Measurements from ENCODE around the gene UTF1.
"Not testable (repeated sequence)": the region's sequence is repeated elsewhere in the genome, so short reads cannot be mapped to it uniquely, and the experiment has no call there.

UTF1 gene

DNA sequence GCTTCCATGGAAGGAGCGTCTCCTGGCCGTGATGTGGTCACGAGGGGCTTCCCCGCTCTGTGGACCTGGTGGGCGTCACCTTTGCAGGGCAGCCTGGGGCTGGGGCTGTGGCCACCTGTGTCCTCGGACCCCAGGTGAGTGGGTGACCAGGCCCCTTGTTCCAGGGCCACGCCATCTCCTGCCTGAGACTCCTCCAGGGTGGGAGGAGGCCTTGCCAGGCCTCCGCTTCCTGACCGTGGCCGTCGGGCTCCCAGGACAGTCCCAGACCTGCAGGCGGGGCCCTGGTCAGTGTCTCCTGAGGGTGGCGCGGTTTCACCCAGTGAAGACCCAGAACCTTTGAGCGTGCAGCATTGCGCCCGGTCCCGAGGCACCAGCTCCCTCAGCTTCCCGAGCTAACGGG is 20.4 kb upstream of the UTF1 start:
- DNase-seq (ENCODE audit: low read depth in 3 of 3): no peak

DNA sequence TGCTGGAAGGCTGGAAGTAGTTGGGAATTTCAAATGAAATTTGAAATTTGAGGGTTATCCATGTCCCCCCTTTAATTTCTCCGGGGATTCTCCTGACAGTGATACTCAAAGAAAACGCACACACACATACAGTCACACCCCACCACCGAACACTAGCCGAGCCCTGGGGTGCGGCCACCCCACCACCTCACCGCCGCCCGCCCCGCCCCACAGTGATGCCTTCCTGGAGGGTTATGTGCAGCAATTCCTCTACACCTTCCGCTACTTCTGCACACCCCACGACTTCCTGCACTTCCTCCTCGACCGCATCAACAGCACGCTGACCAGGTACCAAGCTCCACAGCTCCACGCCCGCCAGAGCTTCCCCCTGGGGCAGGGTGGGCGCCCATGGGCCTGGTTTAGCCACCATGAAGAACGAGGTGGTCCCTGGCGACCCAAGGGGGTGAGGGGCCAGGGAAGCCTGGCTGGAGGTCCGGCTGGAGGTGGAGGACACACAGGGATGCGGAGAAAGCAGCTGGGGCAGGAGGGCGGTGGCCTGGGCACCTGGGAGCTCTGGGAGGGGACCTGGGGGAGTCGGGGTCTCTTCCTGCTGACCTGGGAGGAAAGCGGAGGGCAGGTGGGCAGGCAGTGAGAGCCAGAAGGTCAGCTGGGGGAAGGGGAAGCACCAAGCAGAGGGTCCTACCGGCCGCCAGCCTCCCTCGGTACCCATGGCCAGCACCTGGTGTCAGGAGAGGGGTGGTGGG is 19.4 kb upstream of the UTF1 start:
- no peak for DNase-seq (ENCODE audit: low read depth in 3 of 3)

DNA sequence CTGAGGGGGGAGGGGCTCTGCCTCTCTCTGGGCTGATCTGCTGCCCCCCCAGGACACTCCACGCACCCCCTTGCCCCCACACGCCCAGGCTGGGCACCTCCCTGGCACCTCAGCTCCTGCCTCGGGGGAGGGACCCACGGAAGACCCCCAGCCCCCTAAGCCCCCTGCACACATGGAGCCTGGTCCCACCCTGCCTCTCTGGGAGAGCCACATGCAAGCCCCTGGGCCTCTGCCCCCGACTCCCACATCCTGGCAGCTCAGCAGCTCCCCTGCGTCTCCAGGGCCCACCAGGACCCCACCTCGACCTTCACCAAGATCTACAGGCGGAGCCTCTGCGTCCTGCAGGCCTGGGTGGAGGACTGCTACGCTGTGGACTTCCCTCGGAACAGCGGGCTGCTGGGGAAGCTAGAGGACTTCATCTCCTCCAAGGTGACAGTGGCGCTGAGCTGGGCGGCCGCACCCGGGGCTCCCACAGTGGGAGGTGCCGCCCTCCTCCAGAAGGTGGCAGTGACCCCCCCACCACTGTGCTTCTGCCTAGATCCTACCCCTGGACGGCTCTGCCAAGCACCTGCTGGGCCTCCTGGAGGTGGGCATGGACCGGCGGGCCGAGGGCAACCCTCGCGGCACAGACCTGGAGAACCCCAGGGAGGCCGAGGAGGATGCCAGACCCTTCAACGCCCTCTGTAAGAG is 18.7 kb upstream of the UTF1 start:
- no peak for DNase-seq (ENCODE audit: low read depth in 3 of 3)

DNA sequence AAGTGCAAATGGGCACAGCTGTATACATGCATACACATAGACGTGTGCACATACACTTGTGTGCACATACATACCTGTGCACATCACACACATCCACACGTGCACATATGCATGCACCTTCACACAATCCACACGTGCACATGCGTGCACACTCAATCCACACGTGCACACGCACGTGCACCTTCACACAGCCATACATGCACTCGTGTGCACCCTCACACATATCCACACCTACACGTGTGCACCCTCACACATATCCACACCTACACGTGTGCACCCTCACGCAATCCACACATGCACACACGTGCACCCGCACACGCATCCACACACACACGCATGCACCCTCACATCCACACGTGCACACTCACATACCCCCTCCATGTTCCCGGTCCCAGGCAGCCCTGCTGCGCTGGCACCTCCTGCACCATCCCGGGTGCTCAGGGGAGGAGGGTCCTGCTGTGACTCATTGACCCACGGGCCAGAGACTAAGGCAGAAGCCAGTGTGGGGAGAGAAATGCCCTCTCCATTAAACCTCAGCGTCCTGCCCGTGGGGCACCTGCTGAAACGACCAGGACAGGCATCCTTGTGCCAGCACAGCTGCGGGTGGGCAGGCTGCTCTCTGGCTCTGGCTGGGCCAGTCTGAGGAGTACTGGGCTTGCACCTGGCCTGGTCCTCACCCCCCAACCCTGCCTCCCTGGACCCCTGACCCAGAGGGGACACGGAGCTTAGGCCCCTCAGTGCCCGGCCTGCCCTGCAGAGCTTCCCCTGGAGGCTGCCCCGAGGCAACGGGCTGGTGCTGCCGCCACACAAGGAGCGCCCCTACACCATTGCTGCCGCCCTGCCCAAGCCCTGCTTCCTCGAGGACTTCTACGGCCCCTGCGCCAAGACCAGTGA is 17.8 kb upstream of the UTF1 start:
- DNase-seq (ENCODE audit: low read depth in 3 of 3): no peak

GRCh38 chr10:133212853-133213494 is 17.0 kb upstream of the UTF1 start:
- DNase-seq (ENCODE audit: low read depth in 3 of 3): no peak

- DNase-seq (ENCODE audit: low read depth in 3 of 3): no peak
These were observed 16.2 kb upstream of the UTF1 start for GRCh38 chr10:133213641-133214467.

- DNase-seq (ENCODE audit: low read depth in 3 of 3): no peak
These were observed 15.3 kb upstream of the UTF1 start for GRCh38 chr10:133214468-133215410.

DNA sequence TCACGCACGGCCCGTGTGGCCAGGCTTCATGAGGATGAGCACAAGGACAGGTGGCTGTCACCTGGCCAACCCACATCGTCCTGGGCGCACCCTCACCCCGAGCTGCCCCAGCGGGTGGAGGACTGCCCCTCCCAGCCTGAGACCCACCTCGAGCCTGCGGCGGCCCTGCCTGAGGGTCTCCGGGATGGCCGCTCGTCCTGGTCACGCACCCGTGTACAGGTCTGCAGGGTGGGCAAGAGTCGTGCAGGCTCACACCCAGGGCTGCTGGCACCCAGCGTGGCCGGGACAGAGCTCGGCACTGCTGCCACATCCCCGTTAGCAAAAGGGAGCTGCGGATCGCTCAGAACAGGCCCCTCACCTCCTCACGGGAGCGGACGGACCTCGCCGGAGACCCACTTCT is 14.4 kb upstream of the UTF1 start:
- no peak for DNase-seq (ENCODE audit: low read depth in 3 of 3)

GRCh38 chr10:133216776-133217175 is 13.2 kb upstream of the UTF1 start:
- DNase-seq (ENCODE audit: low read depth in 3 of 3): no peak

DNA sequence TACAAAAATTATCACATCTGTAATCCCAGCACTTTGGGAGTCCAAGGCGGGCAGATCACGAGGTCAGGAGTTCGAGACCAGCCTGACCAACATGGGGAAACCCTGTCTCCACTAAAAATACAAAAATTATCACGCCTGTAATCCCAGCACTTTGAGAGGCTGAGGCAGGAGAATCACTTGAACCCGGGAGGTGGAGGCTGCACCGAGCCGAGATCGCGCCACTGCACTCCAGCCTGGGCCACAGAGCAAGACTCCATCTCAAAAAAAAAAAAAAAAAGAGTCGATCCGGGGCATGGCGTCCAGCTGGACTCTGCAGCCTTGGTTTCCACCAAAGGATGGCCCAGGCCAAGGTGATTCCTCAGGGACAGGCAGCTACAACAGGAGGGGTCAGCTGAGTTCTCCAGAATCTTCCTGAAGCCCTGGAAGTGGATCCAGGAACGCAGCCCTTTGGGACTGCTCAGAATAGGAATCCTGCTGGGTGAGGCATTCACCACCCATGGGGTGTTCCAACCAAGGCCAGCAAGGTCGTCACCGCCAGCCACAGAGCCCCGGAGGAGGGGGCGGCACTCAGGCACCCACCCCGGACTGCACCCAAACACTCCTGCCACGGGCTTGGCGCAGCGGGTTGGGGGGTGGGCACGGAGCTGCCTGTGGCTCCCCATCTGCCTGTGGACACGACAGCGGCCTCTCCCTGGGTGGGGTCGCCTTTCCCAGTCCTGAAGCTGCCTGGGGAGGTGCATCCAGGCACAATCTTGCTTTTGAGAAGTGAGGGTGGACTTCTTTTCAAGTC is 12.0 kb upstream of the UTF1 start:
- DNase-seq (ENCODE audit: low read depth in 3 of 3): no peak

DNA sequence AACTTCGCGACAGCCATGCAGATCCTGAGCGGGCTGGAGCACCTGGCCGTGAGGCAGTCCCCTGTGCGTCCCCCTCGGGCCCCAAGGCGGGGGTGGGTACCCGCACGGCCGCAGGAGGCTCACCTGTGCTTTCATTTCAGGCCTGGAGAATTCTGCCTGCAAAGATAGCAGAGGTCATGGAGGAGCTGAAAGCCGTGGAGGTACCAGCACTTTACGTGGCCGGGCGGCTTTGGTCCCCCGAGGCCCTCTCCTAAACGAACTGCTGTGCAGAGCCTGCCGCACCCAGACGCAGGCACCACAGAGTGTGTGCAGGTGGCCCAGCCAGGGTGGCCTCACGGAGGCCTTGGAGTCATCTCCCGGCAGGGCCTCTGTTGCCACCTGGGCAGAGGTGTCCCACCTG is 11.1 kb upstream of the UTF1 start:
- DNase-seq (ENCODE audit: low read depth in 3 of 3): no peak

DNA sequence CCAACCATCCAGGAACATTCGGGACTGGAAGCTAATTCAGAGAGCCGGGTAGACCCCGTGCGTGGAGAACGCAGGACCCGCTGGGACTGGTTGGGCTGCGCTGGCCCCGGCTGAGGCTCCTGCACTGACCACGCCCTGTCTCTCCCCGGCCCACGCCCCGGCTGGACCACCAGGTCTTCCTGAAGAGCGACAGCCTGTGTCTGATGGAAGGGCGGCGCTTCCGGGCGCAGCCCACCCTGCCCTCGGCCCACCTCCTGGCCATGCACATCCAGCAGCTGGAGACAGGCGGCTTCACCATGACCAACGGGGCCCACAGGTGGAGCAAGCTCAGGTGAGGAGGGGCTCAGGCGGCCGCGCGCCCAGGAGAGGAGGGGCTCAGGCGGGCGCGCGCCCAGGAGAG is 10.2 kb upstream of the UTF1 start:
- DNase-seq (ENCODE audit: low read depth in 3 of 3): no peak

DNA sequence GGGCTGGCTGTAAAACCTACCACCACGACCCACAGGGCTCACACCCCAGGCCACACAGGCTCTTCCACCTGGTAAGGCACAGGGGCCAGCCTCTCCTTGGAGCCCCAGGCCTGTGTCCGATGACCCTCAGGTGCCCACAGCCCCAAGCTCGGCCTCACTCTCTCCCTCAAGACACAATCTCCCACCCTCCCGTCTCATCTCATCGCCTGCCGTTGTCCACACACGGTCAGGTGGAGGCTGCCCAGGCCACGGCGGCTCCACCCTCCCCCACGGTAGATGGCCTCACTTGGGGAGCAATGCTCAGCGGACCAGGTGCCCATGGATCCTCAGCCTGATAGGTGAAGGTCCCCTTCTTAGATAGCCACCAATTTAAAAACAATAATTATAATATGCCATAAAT is 8.7 kb upstream of the UTF1 start:
- no peak for DNase-seq (ENCODE audit: low read depth in 3 of 3)

- DNase-seq (ENCODE audit: low read depth in 3 of 3): not testable (repeated sequence)
These were observed 8.3 kb upstream of the UTF1 start for GRCh38 chr10:133221756-133222155.

GRCh38 chr10:133224076-133224475 is 5.9 kb upstream of the UTF1 start:
- DNase-seq (ENCODE audit: low read depth in 3 of 3): no peak

GRCh38 chr10:133224756-133225372 is 5.2 kb upstream of the UTF1 start:
- DNase-seq (ENCODE audit: low read depth in 3 of 3): no peak

DNA sequence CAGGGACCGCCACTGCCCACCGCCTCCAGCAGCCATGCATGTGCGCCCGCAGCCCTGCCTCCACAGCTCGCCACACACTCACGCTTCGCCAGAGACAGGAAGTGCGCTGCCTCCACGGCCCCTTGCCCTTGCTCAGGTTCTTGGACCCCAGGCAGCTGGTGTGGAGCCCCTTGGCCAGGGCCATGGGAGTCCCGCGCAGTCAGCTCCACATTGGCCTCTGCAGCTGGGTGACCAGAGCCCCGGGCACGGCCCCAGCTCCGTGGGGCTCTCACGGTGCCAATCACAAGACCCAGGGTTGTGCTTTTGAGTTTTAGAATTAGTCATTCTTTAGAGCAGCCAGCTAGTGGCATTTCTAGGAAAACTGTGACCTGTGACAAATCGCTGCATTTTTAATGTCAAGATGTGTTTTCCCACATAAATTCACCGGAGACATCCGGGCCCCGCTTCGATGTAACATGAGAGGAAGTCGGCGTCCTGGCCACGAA is 4.3 kb upstream of the UTF1 start:
- DNase-seq (ENCODE audit: low read depth in 3 of 3): no peak

DNA sequence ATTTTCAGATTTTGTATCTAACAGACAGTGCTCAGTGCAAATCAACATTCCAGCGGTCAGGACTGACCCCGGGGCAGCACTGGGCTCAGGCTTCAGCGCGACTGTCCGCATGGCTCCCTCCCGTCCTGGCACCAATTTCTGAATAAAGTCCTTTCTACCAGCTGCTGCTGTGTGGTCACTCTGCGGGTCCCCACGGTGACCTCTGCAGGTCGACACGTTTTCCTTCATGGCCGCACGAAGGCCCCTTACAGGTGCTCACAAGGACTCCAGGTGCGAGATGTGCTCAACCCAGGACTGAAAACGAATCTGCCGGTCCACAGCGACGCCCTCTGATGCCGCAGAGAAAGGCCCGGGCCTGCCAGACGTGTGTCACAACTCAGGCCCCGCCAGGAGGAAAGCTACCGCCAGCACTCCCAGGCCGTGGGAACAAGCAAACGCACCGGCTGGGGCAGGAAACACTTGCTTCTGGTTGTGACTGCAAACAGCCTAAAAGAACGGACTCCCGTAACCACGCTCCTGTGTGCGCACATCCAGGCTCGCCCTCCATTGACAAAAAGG is 3.7 kb upstream of the UTF1 start:
- no peak for DNase-seq (ENCODE audit: low read depth in 3 of 3)
